Natural killer cell (primary cell): ENCODE results near the gene SPSB2. TPM values are rescaled to one million over a fixed set of nuclear protein-coding genes. Genes with fewer than 3 reads are reported as not detected.
"Not testable (repeated sequence)": the region's sequence is repeated elsewhere in the genome, so short reads cannot be mapped to it uniquely, and the experiment has no call there.

Experiments used
- ATAC-seq, 3 donors: fragments of 150-1000 bp in 2 of 3; fragments of 200-7000 bp in 1 of 3; cut with Tn5 transposase; 1 replicate in 1 of 3; 2 replicates in 2 of 3; pipeline ENCODE4 v1.10.0; 2021; ENCODE audit warnings: mild to moderate bottlenecking in 2 of 3, moderate library complexity in 2 of 3
- DNase-seq, 2 donors: peaks; one replicate each; pipeline versions ENCODE4 v3.0.0 to v3.0.0-alpha.2; 2013 to 2021; ENCODE audit warnings: mixed read lengths in 1 of 2
- H3K27ac ChIP-seq: one replicate; pipeline ENCODE4 v1.5.1; 2013; ENCODE audit warnings: mild to moderate bottlenecking, low read length
- H3K27me3 ChIP-seq: one replicate; pipeline ENCODE4 v1.6.1; 2013; ENCODE audit warnings: low read length; ENCODE audit not compliant: control insufficient read depth, insufficient read depth
- H3K36me3 ChIP-seq: one replicate; pipeline ENCODE4 v1.6.1; 2013; ENCODE audit warnings: low read length; ENCODE audit not compliant: control insufficient read depth, insufficient read depth
- H3K4me1 ChIP-seq: one replicate; pipeline ENCODE4 v1.6.1; 2013; ENCODE audit warnings: low read length; ENCODE audit not compliant: control insufficient read depth, insufficient read depth
- H3K4me3 ChIP-seq: one replicate; pipeline ENCODE4 v1.5.1; 2013; ENCODE audit warnings: low read length
- H3K9me3 ChIP-seq: one replicate; pipeline ENCODE4 v1.6.1; 2013; ENCODE audit warnings: low read length; ENCODE audit not compliant: control insufficient read depth, insufficient read depth
- H3K27ac Mint-ChIP-seq, 2 donors: one replicate each; pipeline ENCODE4 v1.8.0; 2022; ENCODE audit warnings: mild to moderate bottlenecking in 2 of 2, mixed read lengths in 2 of 2, moderate library complexity in 1 of 2
- H3K27me3 Mint-ChIP-seq, 2 donors: one replicate each; pipeline ENCODE4 v1.8.0; 2022; ENCODE audit warnings: low read depth in 2 of 2, mixed read lengths in 2 of 2
- H3K36me3 Mint-ChIP-seq: one replicate; pipeline ENCODE4 v1.8.0; 2022; ENCODE audit warnings: mixed read lengths
- H3K4me1 Mint-ChIP-seq, 2 donors: one replicate each; pipeline ENCODE4 v1.8.0; 2022; ENCODE audit warnings: mixed read lengths in 2 of 2
- H3K4me3 Mint-ChIP-seq: one replicate; pipeline ENCODE4 v1.8.0; 2022; ENCODE audit warnings: mild to moderate bottlenecking, moderate library complexity, mixed read lengths
- H3K9me3 Mint-ChIP-seq, 2 donors: one replicate each; pipeline ENCODE4 v1.8.0; 2022; ENCODE audit warnings: mixed read lengths in 2 of 2
- WGBS: methylation state at CpG from one replicate; pipeline ENCODE4 v1.1.7; 2013; ENCODE audit warnings: missing lambda C conversion rate; ENCODE audit not compliant: insufficient coverage; 5-methylcytosine and 5-hydroxymethylcytosine counted together
- intact Hi-C: fragments of 100-400 bp; cut with micrococcal nuclease; formaldehyde crosslinking; loops from one replicate; pipeline ENCODE4 v1.14.2; 2022
- total RNA-seq, 4 donors: library from RNA; stranded (reverse); fragments of 120-200 nt in 1 of 4; gene quantifications; one replicate each; pipeline versions ENCODE4 v1.2.3 to v1.2.4, GENCODE V29; 2013 to 2022
- TF ChIP-seq, protein P1 (sequence below): fragments of 200-600 bp; IDR thresholded peaks from one replicate; pipeline ENCODE4 v1.8.0; 2022; ENCODE audit warnings: antibody characterized with exemption

Gene SPSB2
- total RNA-seq, 3 donors from 2014 or later (not counting 1 experiment from before 2014, with no cell fraction given), result 8.1 to 19.1 (median 8.4) TPM

DNA sequence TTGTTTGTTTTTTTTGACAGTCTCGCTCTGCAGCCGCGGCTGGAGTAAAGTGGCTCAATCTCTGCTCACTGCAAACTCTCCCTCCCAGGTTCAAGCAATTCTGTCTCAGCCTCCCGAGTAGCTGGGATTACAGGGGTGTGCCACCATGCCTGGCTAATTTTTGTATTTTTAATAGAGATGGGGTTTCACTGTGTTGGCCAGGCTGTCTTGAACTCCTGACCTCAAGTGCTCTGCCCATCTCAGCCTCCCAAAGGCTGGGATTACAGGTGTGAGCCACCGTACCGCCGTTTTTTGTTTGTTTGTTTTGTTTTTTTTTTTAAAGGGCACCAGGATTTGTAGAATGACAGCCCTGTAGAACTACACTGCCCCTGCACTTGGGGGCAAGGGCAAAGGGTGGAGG is 15.7 kb upstream of the SPSB2 start:
- H3K36me3 ChIP-seq, H3K9me3 ChIP-seq, H3K9me3 Mint-ChIP-seq, intact Hi-C loops, H3K4me3 Mint-ChIP-seq, H3K27me3 ChIP-seq, H3K27ac Mint-ChIP-seq, H3K36me3 Mint-ChIP-seq, ATAC-seq, H3K4me3 ChIP-seq, H3K27ac ChIP-seq, H3K27me3 Mint-ChIP-seq, DNase-seq: not testable (repeated sequence)
- H3K4me1 Mint-ChIP-seq, result peaks cover 11 to 15% of the 10 kb centered on the region in 2 donors
- WGBS, result 94% methylated on average over 4 of the region's 7 CpGs
- peaks cover 14% of the 10 kb centered on the region for H3K4me1 ChIP-seq

DNA sequence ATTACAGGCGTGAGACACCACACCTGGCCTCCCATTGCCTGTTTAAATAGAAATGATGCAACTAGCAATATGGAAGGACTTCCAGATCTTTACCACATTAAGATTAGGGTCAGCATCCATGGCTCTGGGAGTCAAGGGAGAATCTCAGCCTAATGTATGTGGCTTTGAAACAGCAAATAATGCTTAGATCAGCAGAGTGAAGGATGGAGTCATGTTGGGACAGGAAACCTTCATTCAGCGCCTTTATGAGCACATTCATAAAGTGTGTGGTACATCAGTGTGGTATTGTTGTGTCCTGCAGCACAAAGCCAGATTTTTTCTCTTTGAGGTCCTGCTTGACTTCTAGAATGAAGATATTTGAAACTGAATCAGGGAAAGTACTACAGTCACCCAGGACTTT is 15.3 kb upstream of the SPSB2 start:
- H3K9me3 ChIP-seq, result no peaks in the 10 kb centered on the region
- 80% methylated on average over 2 of the region's 2 CpGs for WGBS
- TF ChIP-seq, protein P1, sequence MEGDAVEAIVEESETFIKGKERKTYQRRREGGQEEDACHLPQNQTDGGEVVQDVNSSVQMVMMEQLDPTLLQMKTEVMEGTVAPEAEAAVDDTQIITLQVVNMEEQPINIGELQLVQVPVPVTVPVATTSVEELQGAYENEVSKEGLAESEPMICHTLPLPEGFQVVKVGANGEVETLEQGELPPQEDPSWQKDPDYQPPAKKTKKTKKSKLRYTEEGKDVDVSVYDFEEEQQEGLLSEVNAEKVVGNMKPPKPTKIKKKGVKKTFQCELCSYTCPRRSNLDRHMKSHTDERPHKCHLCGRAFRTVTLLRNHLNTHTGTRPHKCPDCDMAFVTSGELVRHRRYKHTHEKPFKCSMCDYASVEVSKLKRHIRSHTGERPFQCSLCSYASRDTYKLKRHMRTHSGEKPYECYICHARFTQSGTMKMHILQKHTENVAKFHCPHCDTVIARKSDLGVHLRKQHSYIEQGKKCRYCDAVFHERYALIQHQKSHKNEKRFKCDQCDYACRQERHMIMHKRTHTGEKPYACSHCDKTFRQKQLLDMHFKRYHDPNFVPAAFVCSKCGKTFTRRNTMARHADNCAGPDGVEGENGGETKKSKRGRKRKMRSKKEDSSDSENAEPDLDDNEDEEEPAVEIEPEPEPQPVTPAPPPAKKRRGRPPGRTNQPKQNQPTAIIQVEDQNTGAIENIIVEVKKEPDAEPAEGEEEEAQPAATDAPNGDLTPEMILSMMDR, result no peak
- ATAC-seq (no peak), DNase-seq (no peak)
- Mint-ChIP-seq H3K4me1 (peaks cover 11 to 15% of the 10 kb centered on the region in 2 donors), H3K27me3 (no peaks in the 10 kb centered on the region), H3K9me3 (no peaks in the 10 kb centered on the region), H3K36me3 (no peaks in the 10 kb centered on the region), H3K27ac (no peak overlapping the region), H3K4me3 (no peak overlapping the region)
- intact Hi-C loops, result no loop called here
- H3K4me1 ChIP-seq, result peaks cover 14% of the 10 kb centered on the region
- H3K27me3 ChIP-seq, result no peaks in the 10 kb centered on the region
- no peak overlapping the region for H3K4me3 ChIP-seq
- H3K36me3 ChIP-seq, result peaks cover 2% of the 10 kb centered on the region
- no peak overlapping the region for H3K27ac ChIP-seq

DNA sequence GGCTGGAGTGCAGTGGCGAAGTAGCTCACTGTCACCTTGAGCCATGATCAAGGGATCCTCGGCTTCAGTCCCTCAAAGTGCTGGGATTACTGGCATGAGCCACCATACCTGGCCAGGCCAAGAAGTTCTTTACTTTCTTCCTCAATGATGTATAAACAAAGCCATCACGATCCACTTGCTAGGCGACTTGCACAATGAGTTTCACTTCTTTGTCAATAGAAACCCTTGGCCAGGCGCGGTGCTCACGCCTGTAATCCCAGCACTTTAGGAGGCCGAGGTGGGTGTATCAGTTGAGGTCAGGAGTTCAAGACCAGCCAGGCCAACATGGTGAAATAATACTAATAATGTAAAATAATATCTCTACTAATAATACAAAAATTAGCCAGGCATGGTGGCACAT is 14.4 kb upstream of the SPSB2 start:
- Histone ChIP-seq H3K4me3 (no peak overlapping the region), H3K4me1 (peaks cover 14% of the 10 kb centered on the region), H3K27ac (no peak overlapping the region), H3K9me3 (no peaks in the 10 kb centered on the region), H3K36me3 (peaks cover 2% of the 10 kb centered on the region), H3K27me3 (no peaks in the 10 kb centered on the region)
- no peak overlapping the region for H3K4me3 Mint-ChIP-seq
- H3K36me3 Mint-ChIP-seq, result no peaks in the 10 kb centered on the region
- H3K4me1 Mint-ChIP-seq, result peaks cover 11 to 15% of the 10 kb centered on the region in 2 donors
- no peaks in the 10 kb centered on the region for H3K9me3 Mint-ChIP-seq
- intact Hi-C loops, result no loop called here
- ATAC-seq, result no peak
- TF ChIP-seq, protein P1, result no peak
- no peak for DNase-seq
- WGBS, result 92% methylated on average over 7 of the region's 8 CpGs
- no peaks in the 10 kb centered on the region for H3K27me3 Mint-ChIP-seq
- no peak overlapping the region for H3K27ac Mint-ChIP-seq

DNA sequence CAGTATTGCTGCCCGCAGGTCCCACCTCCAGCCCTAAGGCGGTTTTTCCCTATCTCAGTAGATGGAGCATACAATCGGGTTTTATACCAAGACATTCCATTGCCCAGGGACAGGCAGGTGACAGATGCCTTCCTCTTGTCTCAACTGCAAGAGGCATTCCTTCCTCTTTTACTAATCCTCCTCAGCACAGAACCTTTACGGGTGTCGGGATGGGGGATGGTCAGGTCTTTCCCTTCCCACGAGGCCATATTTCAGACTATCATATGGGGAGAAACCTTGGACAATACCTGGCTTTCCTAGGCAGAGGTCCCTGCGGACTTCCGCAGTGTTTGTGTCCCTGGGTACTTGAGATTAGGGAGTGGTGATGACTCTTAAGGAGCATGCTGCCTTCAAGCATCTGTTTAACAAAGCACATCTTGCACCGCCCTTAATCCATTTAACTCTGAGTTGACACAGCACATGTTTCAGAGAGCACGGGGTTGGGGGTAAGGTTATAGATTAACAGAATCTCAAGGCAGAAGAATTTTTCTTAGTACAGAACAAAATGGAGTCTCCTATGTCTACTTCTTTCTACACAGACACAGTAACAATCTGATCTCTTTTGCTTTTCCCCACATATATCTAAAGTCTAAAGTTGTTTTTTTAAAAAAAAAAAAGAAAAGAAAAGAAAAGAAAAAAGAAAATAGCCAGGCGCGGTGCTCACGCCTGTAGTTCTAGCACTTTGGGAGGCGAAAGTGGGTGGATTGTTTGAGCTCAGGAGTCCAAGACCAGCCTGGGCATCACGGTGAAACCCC is 13.3 kb upstream of the SPSB2 start:
- intact Hi-C loops, H3K36me3 Mint-ChIP-seq, ATAC-seq: not testable (repeated sequence)

More for the DNA sequence above, 13.3 kb upstream of the SPSB2 start:
- not testable (repeated sequence) for H3K4me1 ChIP-seq, H3K27ac Mint-ChIP-seq, H3K27ac ChIP-seq, H3K9me3 ChIP-seq, H3K27me3 Mint-ChIP-seq, H3K9me3 Mint-ChIP-seq, H3K4me3 Mint-ChIP-seq, H3K27me3 ChIP-seq, H3K36me3 ChIP-seq, DNase-seq, H3K4me3 ChIP-seq
- WGBS, result 82% methylated on average over 8 of the region's 15 CpGs
- H3K4me1 Mint-ChIP-seq, result peaks cover 6 to 10% of the 10 kb centered on the region in 2 donors
